GM12878 (cell line): ENCODE results near the gene CDH15. TPM values are rescaled to one million over a fixed set of nuclear protein-coding genes. Genes with fewer than 3 reads are reported as not detected.

ENCODE experiments used
- BACH1 ChIP-seq: fragments of 450-650 bp; IDR thresholded peaks from 2 replicates; pipeline ENCODE4 v1.6.1; 2017; ENCODE audit warnings: mild to moderate bottlenecking, borderline replicate concordance
- CHD2 ChIP-seq: IDR thresholded peaks from 2 replicates; pipeline ENCODE4 v1.6.1; 2011; ENCODE audit warnings: low read depth, low read length, improper control_type of control experiment, borderline replicate concordance
- ETV6 ChIP-seq, 2 experiments: fragments of 450-650 bp in 1 of 2; IDR thresholded peaks in 1 of 2; conservative IDR thresholded peaks in 1 of 2; 2 replicates each; pipeline ENCODE4 v1.6.1; 2014; ENCODE audit warnings: antibody characterized with exemption in 1 of 2, borderline replicate concordance in 1 of 2, low read depth in 1 of 2, mild to moderate bottlenecking in 1 of 2, moderate library complexity in 1 of 2
- EZH2 ChIP-seq: IDR thresholded peaks from 2 replicates; pipeline ENCODE4 v1.6.1; 2012; ENCODE audit warnings: low read depth, mild to moderate bottlenecking, control low read depth, inconsistent platforms, low read length, borderline replicate concordance; ENCODE audit not compliant: control insufficient read depth
- GATAD2B ChIP-seq: fragments of 450-650 bp; conservative IDR thresholded peaks from 2 replicates; pipeline ENCODE4 v1.6.1; 2017; ENCODE audit warnings: low read depth, mild to moderate bottlenecking, moderate library complexity
- HDAC6 ChIP-seq: fragments of 200-600 bp; sonication (generic); IDR thresholded peaks from one replicate; pipeline ENCODE4 v1.8.0; 2017; ENCODE audit warnings: antibody characterized with exemption; ENCODE audit not compliant: unreplicated experiment
- HDGF ChIP-seq: fragments of 450-650 bp; IDR thresholded peaks from 2 replicates; pipeline ENCODE4 v1.6.1; 2016; ENCODE audit warnings: antibody characterized with exemption
- IKZF2 ChIP-seq, 2 experiments: fragments of 450-650 bp; IDR thresholded peaks; 2 replicates each; pipeline ENCODE4 v1.6.1; 2017; ENCODE audit warnings: mild to moderate bottlenecking in 2 of 2, moderate library complexity in 2 of 2
- IRF4 ChIP-seq: IDR thresholded peaks from 2 replicates; pipeline ENCODE4 v1.6.1; 2011; ENCODE audit warnings: low read depth, low read length
- KDM1A ChIP-seq: fragments of 200-600 bp; sonication (generic); IDR thresholded peaks from 2 replicates; pipeline ENCODE4 v1.6.1; 2016; ENCODE audit warnings: borderline replicate concordance
- NBN ChIP-seq: fragments of 450-650 bp; IDR thresholded peaks from 2 replicates; pipeline ENCODE4 v1.6.1; 2016
- NFIC ChIP-seq: IDR thresholded peaks from 2 replicates; pipeline ENCODE4 v1.6.1; 2012; ENCODE audit warnings: low read depth, mild to moderate bottlenecking, inconsistent platforms, low read length, moderate library complexity
- PML ChIP-seq: IDR thresholded peaks from 2 replicates; pipeline ENCODE4 v1.6.1; 2012; ENCODE audit warnings: low read length, inconsistent platforms
- RAD51 ChIP-seq: fragments of 450-650 bp; IDR thresholded peaks from 2 replicates; pipeline ENCODE4 v1.6.1; 2016; ENCODE audit warnings: moderate library complexity, mild to moderate bottlenecking, inconsistent platforms
- RBBP5 ChIP-seq: fragments of 200-600 bp; sonication (generic); conservative IDR thresholded peaks from 2 replicates; pipeline ENCODE4 v1.6.1; 2016
- RCOR1 ChIP-seq: conservative IDR thresholded peaks from 2 replicates; pipeline ENCODE4 v1.6.1; 2012; ENCODE audit warnings: low read depth, low read length, improper control_type of control experiment
- RELA ChIP-seq: fragments of 450-650 bp; IDR thresholded peaks from 2 replicates; pipeline ENCODE4 v1.8.0; 2014; ENCODE audit warnings: borderline replicate concordance; ENCODE audit not compliant: partially characterized antibody
- SREBF2 ChIP-seq: IDR thresholded peaks from 2 replicates; pipeline ENCODE4 v1.6.1; 2012; ENCODE audit warnings: mild to moderate bottlenecking, low read length
- STAT1 ChIP-seq: fragments of 450-650 bp; conservative IDR thresholded peaks from 2 replicates; pipeline ENCODE4 v1.6.1; 2014; ENCODE audit warnings: antibody characterized with exemption, mild to moderate bottlenecking
- ZNF217 ChIP-seq: fragments of 450-650 bp; IDR thresholded peaks from 2 replicates; pipeline ENCODE4 v1.6.1; 2017; ENCODE audit warnings: antibody characterized with exemption, mild to moderate bottlenecking
- polyA plus RNA-seq, 11 experiments: library from polyadenylated mRNA; depleted of rRNA in 4 of 11; unstranded in 6 of 11; stranded (reverse) in 5 of 11; fragments of >200 nt; fragmentation: Nextera tagmentation in 4 of 11; fragmentation: Illumina TruSeq in 1 of 11; extraction: Ambion mirVana in 4 of 11; extraction: Trizol in 1 of 11; gene quantifications; 1 replicate in 1 of 11; 2 replicates in 10 of 11; pipeline versions ENCODE4 v1.2.1 to v1.2.3, GENCODE V29; 2011 to 2016; ENCODE audit warnings: inconsistent platforms in 2 of 11, missing spikeins in 2 of 11, low read depth in 1 of 11
- total RNA-seq, 4 experiments: library from RNA; depleted of rRNA in 3 of 4; stranded (reverse); fragments of >200 nt in 3 of 4; fragmentation: Illumina TruSeq in 1 of 4; extraction: Trizol in 1 of 4; gene quantifications; 2 replicates each; pipeline versions ENCODE4 v1.2.1 to v1.2.3, GENCODE V29; 2013 to 2021
- TF ChIP-seq, protein P1 (sequence below): IDR thresholded peaks from 2 replicates; pipeline ENCODE4 v1.6.1; 2012; ENCODE audit warnings: low read depth, low read length, improper control_type of control experiment
- TF ChIP-seq, protein P2 (sequence below): fragments of 450-650 bp; IDR thresholded peaks from 2 replicates; pipeline ENCODE4 v1.6.1; 2016; ENCODE audit warnings: mild to moderate bottlenecking, moderate library complexity, borderline replicate concordance
- TF ChIP-seq, protein P3 (sequence below): IDR thresholded peaks from 2 replicates; pipeline ENCODE4 v1.6.1; 2012; ENCODE audit warnings: mild to moderate bottlenecking, low read depth, low read length

CDH15 gene
- total and polyA plus RNA-seq, 10 of the 15 experiments (the other 5 are each of a cell fraction or from before 2014, with no cell fraction given), result 0.02 to 0.06 TPM; not detected in 8

- TF ChIP-seq, protein P1, sequence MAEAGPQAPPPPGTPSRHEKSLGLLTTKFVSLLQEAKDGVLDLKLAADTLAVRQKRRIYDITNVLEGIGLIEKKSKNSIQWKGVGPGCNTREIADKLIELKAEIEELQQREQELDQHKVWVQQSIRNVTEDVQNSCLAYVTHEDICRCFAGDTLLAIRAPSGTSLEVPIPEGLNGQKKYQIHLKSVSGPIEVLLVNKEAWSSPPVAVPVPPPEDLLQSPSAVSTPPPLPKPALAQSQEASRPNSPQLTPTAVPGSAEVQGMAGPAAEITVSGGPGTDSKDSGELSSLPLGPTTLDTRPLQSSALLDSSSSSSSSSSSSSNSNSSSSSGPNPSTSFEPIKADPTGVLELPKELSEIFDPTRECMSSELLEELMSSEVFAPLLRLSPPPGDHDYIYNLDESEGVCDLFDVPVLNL, result no peak
- TF ChIP-seq ETV6 (conservative IDR thresholded peaks at IDR 0.05 in 1 of 2, IDR thresholded peaks at IDR 0.05 in 1 of 2; ENCODE audit: borderline replicate concordance in 1 of 2, low read depth in 1 of 2) (0 out of 4 replicates have a peak, but pooled peaks of 1 of the 2 experiments have one; percentile 6), RBBP5 (no peak), RELA (no peak), GATAD2B (no peak), RAD51 (no peak), SREBF2 (peak; percentile 63; the same call in 1 of the 2 replicates), NBN (peak; percentile 62), HDAC6 (no peak), NFIC (peak; percentile 17; the same call in 1 of the 2 replicates), HDGF (no peak), BACH1 (peak; percentile 79; the same call in 1 of the 2 replicates), PML (peak; percentile 95), EZH2 (no peak), STAT1 (no peak), IKZF2 (IDR thresholded peaks at IDR 0.05) (no peak), KDM1A (no peak), RCOR1 (no peak), IRF4 (no peak), ZNF217 (no peak), CHD2 (peak; percentile 66; the same call in 1 of the 2 replicates)
- TF ChIP-seq, protein P2, sequence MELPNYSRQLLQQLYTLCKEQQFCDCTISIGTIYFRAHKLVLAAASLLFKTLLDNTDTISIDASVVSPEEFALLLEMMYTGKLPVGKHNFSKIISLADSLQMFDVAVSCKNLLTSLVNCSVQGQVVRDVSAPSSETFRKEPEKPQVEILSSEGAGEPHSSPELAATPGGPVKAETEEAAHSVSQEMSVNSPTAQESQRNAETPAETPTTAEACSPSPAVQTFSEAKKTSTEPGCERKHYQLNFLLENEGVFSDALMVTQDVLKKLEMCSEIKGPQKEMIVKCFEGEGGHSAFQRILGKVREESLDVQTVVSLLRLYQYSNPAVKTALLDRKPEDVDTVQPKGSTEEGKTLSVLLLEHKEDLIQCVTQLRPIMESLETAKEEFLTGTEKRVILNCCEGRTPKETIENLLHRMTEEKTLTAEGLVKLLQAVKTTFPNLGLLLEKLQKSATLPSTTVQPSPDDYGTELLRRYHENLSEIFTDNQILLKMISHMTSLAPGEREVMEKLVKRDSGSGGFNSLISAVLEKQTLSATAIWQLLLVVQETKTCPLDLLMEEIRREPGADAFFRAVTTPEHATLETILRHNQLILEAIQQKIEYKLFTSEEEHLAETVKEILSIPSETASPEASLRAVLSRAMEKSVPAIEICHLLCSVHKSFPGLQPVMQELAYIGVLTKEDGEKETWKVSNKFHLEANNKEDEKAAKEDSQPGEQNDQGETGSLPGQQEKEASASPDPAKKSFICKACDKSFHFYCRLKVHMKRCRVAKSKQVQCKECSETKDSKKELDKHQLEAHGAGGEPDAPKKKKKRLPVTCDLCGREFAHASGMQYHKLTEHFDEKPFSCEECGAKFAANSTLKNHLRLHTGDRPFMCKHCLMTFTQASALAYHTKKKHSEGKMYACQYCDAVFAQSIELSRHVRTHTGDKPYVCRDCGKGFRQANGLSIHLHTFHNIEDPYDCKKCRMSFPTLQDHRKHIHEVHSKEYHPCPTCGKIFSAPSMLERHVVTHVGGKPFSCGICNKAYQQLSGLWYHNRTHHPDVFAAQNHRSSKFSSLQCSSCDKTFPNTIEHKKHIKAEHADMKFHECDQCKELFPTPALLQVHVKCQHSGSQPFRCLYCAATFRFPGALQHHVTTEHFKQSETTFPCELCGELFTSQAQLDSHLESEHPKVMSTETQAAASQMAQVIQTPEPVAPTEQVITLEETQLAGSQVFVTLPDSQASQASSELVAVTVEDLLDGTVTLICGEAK, result peak; percentile 96
- TF ChIP-seq, protein P3, sequence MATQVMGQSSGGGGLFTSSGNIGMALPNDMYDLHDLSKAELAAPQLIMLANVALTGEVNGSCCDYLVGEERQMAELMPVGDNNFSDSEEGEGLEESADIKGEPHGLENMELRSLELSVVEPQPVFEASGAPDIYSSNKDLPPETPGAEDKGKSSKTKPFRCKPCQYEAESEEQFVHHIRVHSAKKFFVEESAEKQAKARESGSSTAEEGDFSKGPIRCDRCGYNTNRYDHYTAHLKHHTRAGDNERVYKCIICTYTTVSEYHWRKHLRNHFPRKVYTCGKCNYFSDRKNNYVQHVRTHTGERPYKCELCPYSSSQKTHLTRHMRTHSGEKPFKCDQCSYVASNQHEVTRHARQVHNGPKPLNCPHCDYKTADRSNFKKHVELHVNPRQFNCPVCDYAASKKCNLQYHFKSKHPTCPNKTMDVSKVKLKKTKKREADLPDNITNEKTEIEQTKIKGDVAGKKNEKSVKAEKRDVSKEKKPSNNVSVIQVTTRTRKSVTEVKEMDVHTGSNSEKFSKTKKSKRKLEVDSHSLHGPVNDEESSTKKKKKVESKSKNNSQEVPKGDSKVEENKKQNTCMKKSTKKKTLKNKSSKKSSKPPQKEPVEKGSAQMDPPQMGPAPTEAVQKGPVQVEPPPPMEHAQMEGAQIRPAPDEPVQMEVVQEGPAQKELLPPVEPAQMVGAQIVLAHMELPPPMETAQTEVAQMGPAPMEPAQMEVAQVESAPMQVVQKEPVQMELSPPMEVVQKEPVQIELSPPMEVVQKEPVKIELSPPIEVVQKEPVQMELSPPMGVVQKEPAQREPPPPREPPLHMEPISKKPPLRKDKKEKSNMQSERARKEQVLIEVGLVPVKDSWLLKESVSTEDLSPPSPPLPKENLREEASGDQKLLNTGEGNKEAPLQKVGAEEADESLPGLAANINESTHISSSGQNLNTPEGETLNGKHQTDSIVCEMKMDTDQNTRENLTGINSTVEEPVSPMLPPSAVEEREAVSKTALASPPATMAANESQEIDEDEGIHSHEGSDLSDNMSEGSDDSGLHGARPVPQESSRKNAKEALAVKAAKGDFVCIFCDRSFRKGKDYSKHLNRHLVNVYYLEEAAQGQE, result no peak
These were observed 69.8 kb downstream of the CDH15 start (continued) for GRCh38 chr16:89241187-89242007.
